ENCODE results near the gene NOXA1. TPM values are rescaled to one million over a fixed set of nuclear protein-coding genes. Genes with fewer than 3 reads are reported as not detected.

NOXA1 gene
- total and polyA plus RNA-seq, 4 donors: 1.3 to 3.6 (median 2.4) TPM

- TF ChIP-seq CTCF (IDR thresholded peaks at IDR 0.05; ENCODE audit: low read depth, low read length, missing input control): no peak
- TF ChIP-seq, protein P1, sequence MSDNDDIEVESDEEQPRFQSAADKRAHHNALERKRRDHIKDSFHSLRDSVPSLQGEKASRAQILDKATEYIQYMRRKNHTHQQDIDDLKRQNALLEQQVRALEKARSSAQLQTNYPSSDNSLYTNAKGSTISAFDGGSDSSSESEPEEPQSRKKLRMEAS (IDR thresholded peaks at IDR 0.05): no peak
- no peak for TF ChIP-seq GABPA (IDR thresholded peaks at IDR 0.05 in 1 of 2, conservative IDR thresholded peaks at IDR 0.05 in 1 of 2)
- TF ChIP-seq, protein P2, sequence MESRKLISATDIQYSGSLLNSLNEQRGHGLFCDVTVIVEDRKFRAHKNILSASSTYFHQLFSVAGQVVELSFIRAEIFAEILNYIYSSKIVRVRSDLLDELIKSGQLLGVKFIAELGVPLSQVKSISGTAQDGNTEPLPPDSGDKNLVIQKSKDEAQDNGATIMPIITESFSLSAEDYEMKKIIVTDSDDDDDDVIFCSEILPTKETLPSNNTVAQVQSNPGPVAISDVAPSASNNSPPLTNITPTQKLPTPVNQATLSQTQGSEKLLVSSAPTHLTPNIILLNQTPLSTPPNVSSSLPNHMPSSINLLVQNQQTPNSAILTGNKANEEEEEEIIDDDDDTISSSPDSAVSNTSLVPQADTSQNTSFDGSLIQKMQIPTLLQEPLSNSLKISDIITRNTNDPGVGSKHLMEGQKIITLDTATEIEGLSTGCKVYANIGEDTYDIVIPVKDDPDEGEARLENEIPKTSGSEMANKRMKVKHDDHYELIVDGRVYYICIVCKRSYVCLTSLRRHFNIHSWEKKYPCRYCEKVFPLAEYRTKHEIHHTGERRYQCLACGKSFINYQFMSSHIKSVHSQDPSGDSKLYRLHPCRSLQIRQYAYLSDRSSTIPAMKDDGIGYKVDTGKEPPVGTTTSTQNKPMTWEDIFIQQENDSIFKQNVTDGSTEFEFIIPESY (IDR thresholded peaks at IDR 0.05): no peak
- 95% methylated on average over 5 of the region's 5 CpGs for WGBS
- Histone ChIP-seq H3K9me3 (ENCODE audit: control insufficient read depth in 4 of 4, low read length in 3 of 4) (no peaks in the 10 kb centered on the region), H3K36me3 (ENCODE audit: control insufficient read depth in 4 of 4, insufficient read depth in 3 of 4, low read depth in 1 of 4, low read length in 3 of 4) (no peaks in the 10 kb centered on the region), H3K4me1 (ENCODE audit: control insufficient read depth in 4 of 4, insufficient read depth in 4 of 4, low read length in 3 of 4) (no peaks in the 10 kb centered on the region), H3K9ac (ENCODE audit: low read depth in 1 of 2, low read length in 2 of 2) (no peak overlapping the region), H3K27ac (ENCODE audit: low read depth in 1 of 2, low read length in 2 of 2) (no peak overlapping the region), H3K4me3 (ENCODE audit: low read depth in 1 of 3, low read length in 3 of 3) (no peak overlapping the region), H3K27me3 (ENCODE audit: control insufficient read depth in 4 of 4, insufficient read depth in 4 of 4, low read length in 3 of 4) (no peaks in the 10 kb centered on the region)
- no peak for DNase-seq (ENCODE audit: low spot score)
These were observed 7.7 kb upstream of the NOXA1 start for GRCh38 chr9:137415451-137415850.

DNA sequence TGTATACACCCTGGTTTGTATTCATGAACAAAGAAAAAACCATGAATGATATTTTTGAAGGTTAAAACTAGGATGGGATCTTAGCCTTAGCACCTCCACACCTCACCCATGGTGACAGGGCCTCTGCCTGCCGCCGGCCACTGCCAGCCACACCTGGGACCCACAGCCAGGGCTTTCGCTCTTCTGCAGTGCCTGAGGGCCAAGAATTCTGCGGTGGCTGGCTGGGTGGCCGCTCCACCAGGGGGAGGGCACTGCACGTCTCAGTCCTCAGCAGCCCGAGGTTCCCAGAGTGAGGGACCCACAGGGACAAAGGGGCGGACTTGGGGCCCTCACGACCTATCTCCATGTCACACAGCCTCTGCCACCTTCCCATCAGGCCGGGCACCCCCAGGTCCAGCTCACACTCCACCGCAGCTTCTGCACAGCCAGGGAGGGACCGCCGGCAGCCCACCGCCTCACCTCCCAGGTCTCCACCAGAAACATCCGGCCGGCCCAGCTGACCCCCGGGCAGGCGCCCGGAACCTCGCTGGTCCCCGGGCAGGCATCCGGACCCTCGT lies 7.1 kb upstream of the NOXA1 start:
- Histone ChIP-seq H3K27me3 (ENCODE audit: control insufficient read depth in 4 of 4, insufficient read depth in 4 of 4, low read length in 3 of 4) (no peaks in the 10 kb centered on the region), H3K4me3 (ENCODE audit: low read depth in 1 of 3, low read length in 3 of 3) (no peak overlapping the region), H3K4me1 (ENCODE audit: control insufficient read depth in 4 of 4, insufficient read depth in 4 of 4, low read length in 3 of 4) (no peaks in the 10 kb centered on the region), H3K9ac (ENCODE audit: low read depth in 1 of 2, low read length in 2 of 2) (no peak overlapping the region), H3K9me3 (ENCODE audit: control insufficient read depth in 4 of 4, low read length in 3 of 4) (no peaks in the 10 kb centered on the region), H3K27ac (ENCODE audit: low read depth in 1 of 2, low read length in 2 of 2) (no peak overlapping the region), H3K36me3 (ENCODE audit: control insufficient read depth in 4 of 4, insufficient read depth in 3 of 4, low read depth in 1 of 4, low read length in 3 of 4) (no peaks in the 10 kb centered on the region)
- 98% methylated on average over 23 of the region's 23 CpGs for WGBS
- TF ChIP-seq JUND (IDR thresholded peaks at IDR 0.05) (no peak), FOXA2 (IDR thresholded peaks at IDR 0.05) (no peak), YY1 (IDR thresholded peaks at IDR 0.05) (no peak), GABPA (IDR thresholded peaks at IDR 0.05 in 1 of 2, conservative IDR thresholded peaks at IDR 0.05 in 1 of 2) (no peak), SP1 (IDR thresholded peaks at IDR 0.05) (no peak), FOXA1 (IDR thresholded peaks at IDR 0.05) (no peak), HNF4A (conservative IDR thresholded peaks at IDR 0.05) (no peak), RAD21 (IDR thresholded peaks at IDR 0.05) (no peak)
- TF ChIP-seq, protein P2 (IDR thresholded peaks at IDR 0.05): no peak
- TF ChIP-seq, protein P1 (IDR thresholded peaks at IDR 0.05): no peak
- DNase-seq (ENCODE audit: low spot score): no peak

All from liver (tissue), 9 donors.